ENCODE measurements around the gene SAT1.
"Not testable (repeated sequence)": the region's sequence is repeated elsewhere in the genome, so short reads cannot be mapped to it uniquely, and the experiment has no call there.

The SAT1 gene

DNA sequence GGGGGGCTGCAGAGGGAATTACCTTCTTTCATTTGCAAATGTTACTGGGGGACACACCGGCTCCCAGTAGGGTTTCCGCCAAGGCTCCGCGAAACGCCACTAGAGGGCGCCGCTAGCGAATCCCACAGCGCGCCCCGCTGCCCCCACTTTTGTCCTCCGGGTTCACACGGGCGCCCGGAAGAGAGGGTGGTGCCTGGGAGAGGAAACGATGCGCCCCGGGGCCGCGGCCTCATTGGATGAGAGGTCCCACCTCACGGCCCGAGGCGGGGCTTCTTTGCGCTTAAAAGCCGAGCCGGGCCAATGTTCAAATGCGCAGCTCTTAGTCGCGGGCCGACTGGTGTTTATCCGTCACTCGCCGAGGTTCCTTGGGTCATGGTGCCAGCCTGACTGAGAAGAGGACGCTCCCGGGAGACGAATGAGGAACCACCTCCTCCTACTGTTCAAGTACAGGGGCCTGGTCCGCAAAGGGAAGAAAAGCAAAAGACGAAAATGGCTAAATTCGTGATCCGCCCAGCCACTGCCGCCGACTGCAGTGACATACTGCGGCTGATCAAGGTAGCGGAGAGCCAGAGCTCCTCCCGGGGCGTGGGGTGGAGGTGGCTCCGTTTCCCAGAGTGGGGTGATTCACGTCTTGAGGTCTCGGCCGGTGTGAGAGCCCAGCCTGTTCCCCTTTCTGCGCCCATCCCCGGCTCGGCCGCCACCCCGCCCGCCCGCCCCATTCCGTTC lies at the start of gene SAT1:
Gene SAT1, plus strand, starts transcription at position 311 of the 726 bp plus-strand sequence. Its CDS starts 179 bp downstream, at position 490.
- TF ChIP-seq POLR2A (IDR thresholded peaks at IDR 0.05; ENCODE audit: low read length): peak; percentile 99
- no peak for TF ChIP-seq GATA1 (IDR thresholded peaks at IDR 0.05; ENCODE audit: low read depth, low read length)
- DNase-seq: peak; percentile 95 to 96

GRCh38 chrX:23736030-23736429 lies 46.9 kb upstream of the SAT1 start:
- DNase-seq: no peak
- TF ChIP-seq GATA1 (IDR thresholded peaks at IDR 0.05; ENCODE audit: low read depth, low read length) (no peak), POLR2A (IDR thresholded peaks at IDR 0.05; ENCODE audit: low read length) (no peak)

- TF ChIP-seq POLR2A (IDR thresholded peaks at IDR 0.05; ENCODE audit: low read length): no peak
- TF ChIP-seq GATA1 (IDR thresholded peaks at IDR 0.05; ENCODE audit: low read depth, low read length): no peak
- DNase-seq: no peak
Observed at GRCh38 chrX:23737413-23737812, 45.6 kb upstream of the SAT1 start.

DNA sequence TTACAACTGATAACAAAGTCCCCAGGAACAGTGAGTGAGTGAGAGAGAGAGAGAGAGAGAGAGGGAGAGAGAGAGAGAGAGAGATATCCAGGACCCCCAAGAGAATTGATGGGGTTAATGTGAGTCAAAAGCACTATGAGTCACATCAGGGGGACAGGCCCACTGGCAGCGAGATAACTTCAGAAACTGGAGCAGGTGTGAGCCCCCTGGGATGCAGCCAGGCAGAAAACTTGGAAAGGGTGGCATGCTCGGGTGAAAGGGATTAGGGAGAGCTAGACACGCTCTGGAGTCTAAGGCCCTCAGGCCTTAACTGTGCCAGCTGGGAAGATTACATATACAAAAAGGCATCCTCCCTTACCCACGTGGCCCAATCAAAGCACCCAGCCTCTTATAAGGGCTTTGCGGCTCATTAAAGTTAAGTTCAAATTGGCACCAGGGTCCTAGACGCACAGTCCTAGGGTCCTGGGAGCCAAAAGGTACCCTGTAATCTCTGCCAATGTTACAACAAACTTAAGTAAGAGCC lies 40.7 kb upstream of the SAT1 start:
- peak; percentile 50 to 56 for DNase-seq
- TF ChIP-seq POLR2A (IDR thresholded peaks at IDR 0.05; ENCODE audit: low read length) (no peak), GATA1 (IDR thresholded peaks at IDR 0.05; ENCODE audit: low read depth, low read length) (no peak)

GRCh38 chrX:23742697-23743622 lies 40.0 kb upstream of the SAT1 start, which contains the start of gene ACOT9:
Gene ACOT9 (minus strand): TSS chrX:23743276. CDS start chrX:23743144, 132 bp downstream.
- no peak for TF ChIP-seq GATA1 (IDR thresholded peaks at IDR 0.05; ENCODE audit: low read depth, low read length)
- TF ChIP-seq POLR2A (IDR thresholded peaks at IDR 0.05; ENCODE audit: low read length): no peak
- DNase-seq: peak; percentile 88 to 89

- DNase-seq: not testable (repeated sequence)
Observed at GRCh38 chrX:23743623-23743971, 39.4 kb upstream of the SAT1 start.

DNA sequence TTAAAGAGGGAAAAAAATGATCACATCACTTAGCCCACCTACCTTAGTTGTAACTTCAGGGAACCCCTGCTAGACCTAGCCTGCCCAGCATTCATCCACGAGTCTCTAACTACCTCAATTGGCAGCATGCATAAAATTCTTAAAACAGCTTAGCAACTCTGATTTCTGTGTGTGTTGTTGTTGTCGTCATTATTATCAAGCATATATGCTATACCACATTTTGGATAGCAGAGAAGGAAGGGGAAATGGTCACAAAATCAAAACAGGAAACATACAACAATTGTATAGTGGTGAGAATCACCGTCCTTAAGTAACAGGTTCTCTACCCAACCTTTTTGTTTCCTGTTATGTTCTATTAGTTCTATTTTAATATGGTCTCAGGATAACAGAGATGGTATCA lies 37.2 kb upstream of the SAT1 start:
- no peak for TF ChIP-seq GATA1 (IDR thresholded peaks at IDR 0.05; ENCODE audit: low read depth, low read length)
- no peak for TF ChIP-seq POLR2A (IDR thresholded peaks at IDR 0.05; ENCODE audit: low read length)
- no peak for DNase-seq

GRCh38 chrX:23749129-23749528 lies 33.8 kb upstream of the SAT1 start:
- TF ChIP-seq POLR2A (IDR thresholded peaks at IDR 0.05; ENCODE audit: low read length): no peak
- TF ChIP-seq GATA1 (IDR thresholded peaks at IDR 0.05; ENCODE audit: low read depth, low read length): no peak
- DNase-seq: no peak

GRCh38 chrX:23749576-23749975 lies 33.4 kb upstream of the SAT1 start:
- DNase-seq: no peak
- no peak for TF ChIP-seq GATA1 (IDR thresholded peaks at IDR 0.05; ENCODE audit: low read depth, low read length)

DNA sequence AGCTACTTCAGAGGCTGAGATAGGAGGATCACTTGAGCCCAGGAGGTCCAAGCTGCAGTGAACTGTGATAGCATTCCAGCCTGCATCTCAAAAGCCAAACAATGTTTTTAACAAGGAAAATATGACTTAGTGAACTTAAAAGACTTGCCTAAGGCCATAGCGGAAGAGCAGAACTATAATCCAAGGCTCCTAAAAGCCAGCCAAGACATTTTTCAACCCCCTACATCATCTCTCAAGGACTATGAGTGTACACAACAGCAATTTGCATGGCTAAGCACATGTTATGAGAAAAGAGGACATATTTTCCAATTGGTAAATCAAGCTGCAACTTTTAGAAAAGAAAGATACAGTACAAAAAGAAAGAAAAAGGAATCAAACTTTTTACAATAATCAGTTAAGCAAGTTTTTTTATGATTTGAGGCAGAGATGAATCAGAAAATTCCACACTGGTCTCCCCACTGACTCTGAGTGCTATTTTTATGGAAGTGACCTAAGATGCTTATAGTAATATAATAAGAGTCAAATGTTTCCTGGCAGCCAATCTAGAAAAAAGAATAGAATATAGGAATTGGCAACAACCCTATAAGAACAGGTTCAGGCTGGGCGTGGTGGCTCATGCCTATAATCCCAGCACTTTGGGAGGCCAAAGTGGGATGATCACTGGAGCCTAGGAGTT lies 30.1 kb upstream of the SAT1 start:
- DNase-seq: no peak
- TF ChIP-seq POLR2A (IDR thresholded peaks at IDR 0.05; ENCODE audit: low read length) (no peak), GATA1 (IDR thresholded peaks at IDR 0.05; ENCODE audit: low read depth, low read length) (no peak)

- no peak for DNase-seq
- TF ChIP-seq GATA1 (IDR thresholded peaks at IDR 0.05; ENCODE audit: low read depth, low read length): no peak
Observed at GRCh38 chrX:23754664-23755063, 28.3 kb upstream of the SAT1 start.

- DNase-seq: peak; percentile 86 to 88
- TF ChIP-seq GATA1 (IDR thresholded peaks at IDR 0.05; ENCODE audit: low read depth, low read length): no peak
- no peak for TF ChIP-seq POLR2A (IDR thresholded peaks at IDR 0.05; ENCODE audit: low read length)
Observed at GRCh38 chrX:23756165-23756564, 26.8 kb upstream of the SAT1 start.

GRCh38 chrX:23759821-23760220 lies 23.2 kb upstream of the SAT1 start:
- no peak for DNase-seq
- TF ChIP-seq GATA1 (IDR thresholded peaks at IDR 0.05; ENCODE audit: low read depth, low read length) (no peak), POLR2A (IDR thresholded peaks at IDR 0.05; ENCODE audit: low read length) (no peak)
